GM12878 (cell line): ENCODE measurements around the gene ZDHHC14. TPM values are rescaled to one million over a fixed set of nuclear protein-coding genes. Genes with fewer than 3 reads are reported as not detected.

Experiments
- ATAC-seq: fragments of 200-7000 bp; cut with Tn5 transposase; 3 replicates; pipeline ENCODE4 v1.9.1; 2020; ENCODE audit warnings: mild to moderate bottlenecking, moderate library complexity
- BruUV-seq: library from RNA; stranded (reverse); fragments of 400-500 nt; replicated peaks from 2 replicates; lab custom pipeline; 2021; lab: Mats Ljungman, UMichigan
- CTCF ChIA-PET: fragments of 300-600 bp; sonication (Branson Sonifier 250); formaldehyde crosslinking; extraction: SDS; loops from one replicate; lab custom pipeline; 2021; ENCODE audit warnings: inconsistent platforms; lab: Yijun Ruan, JAX
- POLR2A ChIA-PET: fragments of 350-600 bp; formaldehyde crosslinking; extraction: SDS; loops from one replicate; lab custom pipeline; 2021; ENCODE audit warnings: inconsistent platforms; lab: Charles Lee
- RAD21 ChIA-PET: fragments of 300-600 bp; sonication (Branson Sonifier 250); formaldehyde crosslinking; loops from one replicate; lab custom pipeline; 2023; ENCODE audit warnings: antibody characterized with exemption; ENCODE audit not compliant: unreplicated experiment; lab: Charles Lee
- SMC1A ChIA-PET: fragments of 300-600 bp; sonication (Branson Sonifier 250); formaldehyde crosslinking; loops from one replicate; lab custom pipeline; 2023; ENCODE audit not compliant: unreplicated experiment, uncharacterized antibody; lab: Charles Lee
- DNase-seq: peaks from one replicate; pipeline ENCODE4 v3.0.0-alpha.2; 2011; ENCODE audit warnings: low read depth, low spot score
- FAIRE-seq: peaks from 3 replicates; lab custom pipeline; 2011; peaks lifted over from hg19 to GRCh38; lab: Jason Lieb, UNC
- H2AFZ ChIP-seq: 2 replicates; pipeline ENCODE4 v1.6.0; 2011; ENCODE audit warnings: low read depth, low read length, control low read depth; ENCODE audit not compliant: control insufficient read depth
- H3K27ac ChIP-seq: 2 replicates; pipeline ENCODE4 v1.5.1; 2011; ENCODE audit warnings: control low read depth; ENCODE audit not compliant: control insufficient read depth, insufficient read depth
- H3K27me3 ChIP-seq, 2 experiments: replicated peaks in 1 of 2; 2 replicates each; pipeline versions ENCODE4 v1.6.0 to v1.6.1; 2011; ENCODE audit warnings: low read length in 1 of 2; ENCODE audit not compliant: control insufficient read depth in 2 of 2, insufficient read depth in 2 of 2
- H3K36me3 ChIP-seq, 2 experiments: 2 replicates each; pipeline ENCODE4 v1.5.1; 2011; ENCODE audit warnings: low read length in 1 of 2; ENCODE audit not compliant: control insufficient read depth in 2 of 2, insufficient read depth in 2 of 2
- H3K4me1 ChIP-seq: 2 replicates; pipeline ENCODE4 v1.6.1; 2011; ENCODE audit warnings: mild to moderate bottlenecking, low read length, moderate library complexity, mixed read lengths; ENCODE audit not compliant: control insufficient read depth, insufficient read depth
- H3K4me2 ChIP-seq: 2 replicates; pipeline ENCODE4 v1.6.0; 2011; ENCODE audit warnings: control low read depth; ENCODE audit not compliant: control insufficient read depth, insufficient read depth
- H3K4me3 ChIP-seq: fragments of 200-600 bp; sonication (generic); 2 replicates; pipeline ENCODE4 v1.5.1; 2016
- H3K79me2 ChIP-seq: 2 replicates; pipeline ENCODE4 v1.6.0; 2011; ENCODE audit warnings: low read length; ENCODE audit not compliant: control insufficient read depth, insufficient read depth
- H3K9ac ChIP-seq: 2 replicates; pipeline ENCODE4 v1.8.0; 2011; ENCODE audit warnings: low read length, control low read depth, mixed read lengths; ENCODE audit not compliant: control insufficient read depth, insufficient read depth
- H3K9me3 ChIP-seq: replicated peaks from 3 replicates; pipeline ENCODE4 v1.5.1; 2011; ENCODE audit warnings: mild to moderate bottlenecking, low read length; ENCODE audit not compliant: control insufficient read depth, insufficient read depth
- H4K20me1 ChIP-seq: 2 replicates; pipeline ENCODE4 v1.6.0; 2011; ENCODE audit not compliant: control insufficient read depth, insufficient read depth
- CREB1 ChIP-seq: IDR thresholded peaks from 2 replicates; pipeline ENCODE4 v1.6.1; 2012; ENCODE audit warnings: low read depth, mild to moderate bottlenecking, inconsistent platforms
- HSF1 ChIP-seq: fragments of 150-350 bp; IDR thresholded peaks from 2 replicates; pipeline ENCODE4 v1.6.1; 2014; ENCODE audit warnings: mild to moderate bottlenecking, low read depth, low read length
- PML ChIP-seq: IDR thresholded peaks from 2 replicates; pipeline ENCODE4 v1.6.1; 2012; ENCODE audit warnings: low read length, inconsistent platforms
- RB1 ChIP-seq: fragments of 450-650 bp; formaldehyde crosslinking; IDR thresholded peaks from 2 replicates; pipeline ENCODE4 v1.6.1; 2017; ENCODE audit warnings: mild to moderate bottlenecking, borderline replicate concordance
- TCF12 ChIP-seq: IDR thresholded peaks from 2 replicates; pipeline ENCODE4 v1.6.1; 2011; ENCODE audit warnings: low read depth, mild to moderate bottlenecking, low read length
- ZBTB33 ChIP-seq: fragments of 450-650 bp; IDR thresholded peaks from 2 replicates; pipeline ENCODE4 v1.6.1; 2017; ENCODE audit warnings: mild to moderate bottlenecking
- WGBS: methylation state at CpG from one replicate; pipeline ENCODE4 v1.1.6; 2016; ENCODE audit warnings: low lambda C conversion rate; ENCODE audit not compliant: insufficient replicate concordance, insufficient coverage; ENCODE audit errors: missing lambda C conversion rate; 5-methylcytosine and 5-hydroxymethylcytosine counted together
- in situ Hi-C: fragments of 300-500 bp; cut with MboI; formaldehyde crosslinking; loops from 9 replicates; pipeline ENCODE4 v1.14.3; 2018; ENCODE audit warnings: mixed read lengths
- intact Hi-C: fragments of 100-400 bp; cut with micrococcal nuclease; formaldehyde crosslinking; loops from one replicate; pipeline ENCODE4 v1.14.2; 2022; ENCODE audit not compliant: unreplicated experiment
- polyA plus RNA-seq, 11 experiments: library from polyadenylated mRNA; depleted of rRNA in 4 of 11; unstranded in 6 of 11; stranded (reverse) in 5 of 11; fragments of >200 nt; fragmentation: Nextera tagmentation in 4 of 11; fragmentation: Illumina TruSeq in 1 of 11; extraction: Ambion mirVana in 4 of 11; extraction: Trizol in 1 of 11; gene quantifications; 1 replicate in 1 of 11; 2 replicates in 10 of 11; pipeline versions ENCODE4 v1.2.1 to v1.2.3, GENCODE V29; 2011 to 2016; ENCODE audit warnings: inconsistent platforms in 2 of 11, missing spikeins in 2 of 11, low read depth in 1 of 11
- total RNA-seq, 4 experiments: library from RNA; depleted of rRNA in 3 of 4; stranded (reverse); fragments of >200 nt in 3 of 4; fragmentation: Illumina TruSeq in 1 of 4; extraction: Trizol in 1 of 4; gene quantifications; 2 replicates each; pipeline versions ENCODE4 v1.2.1 to v1.2.3, GENCODE V29; 2013 to 2021

ZDHHC14 gene
- total and polyA plus RNA-seq, 10 of the 15 experiments (the other 5 are each of a cell fraction or from before 2014, with no cell fraction given), result 0.15 to 16.0 (median 0.76) TPM; not detected in 1

- RAD21 ChIA-PET, result no interaction called here
- in situ Hi-C loops, result no loop called here
- FAIRE-seq, result no peak
These were observed 268.6 kb downstream of the ZDHHC14 start for GRCh38 chr6:157649311-157650260.

More at GRCh38 chr6:157649311-157650260, 268.6 kb downstream of the ZDHHC14 start:
- Histone ChIP-seq H4K20me1 (no peaks in the 10 kb centered on the region), H3K4me2 (no peak overlapping the region), H3K4me3 (no peak overlapping the region), H3K9ac (no peak overlapping the region), H3K9me3 (no peaks in the 10 kb centered on the region; the same call in 2 of the 3 replicates), H3K79me2 (no peaks in the 10 kb centered on the region), H3K27me3 (no peaks in the 10 kb centered on the region), H3K36me3 (peaks cover 0 to 1% of the 10 kb centered on the region in 2 experiments; a peak in 1 of 4 replicates), H2AFZ (no peak overlapping the region), H3K4me1 (no peaks in the 10 kb centered on the region), H3K27ac (no peak overlapping the region)
- DNase-seq, result no peak
- 60% methylated on average over 25 of the region's 25 CpGs for WGBS
- no TSS peak for BruUV-seq
- ChIA-PET SMC1A (interaction anchor here (0.5 to 2.1 kb wide), 2 partner anchors 16 to 262 kb away, joined by 3 to 8 read pairs; no protein-coding TSS in a partner anchor), CTCF (interaction anchor here (0.6 to 1.1 kb wide), 2 partner anchors 19 to 212 kb away, joined by 3 read pairs; no protein-coding TSS in a partner anchor), POLR2A (interaction anchor here (1.0 kb wide), 1 partner anchor 15 kb away, joined by 3 read pairs; no protein-coding TSS in a partner anchor)
- no peak for ATAC-seq
- no peak for TF ChIP-seq HSF1
- TF ChIP-seq ZBTB33, result no peak
- TF ChIP-seq PML, result no peak
- TF ChIP-seq TCF12, result no peak
- TF ChIP-seq CREB1, result no peak
- TF ChIP-seq RB1, result no peak
- intact Hi-C loops, result no loop called here
